Activated CD4-positive, alpha-beta T cell treated with anti-CD3 and anti-CD28 coated beads, Interleukin-2, amount 50 U/mL, for 48 hours (primary cell): ENCODE results near the gene PLP1.

Experiments
- DNase-seq, 2 experiments: peaks; one replicate each; pipeline ENCODE4 v3.0.0-alpha.2; 2020

The PLP1 gene

DNA sequence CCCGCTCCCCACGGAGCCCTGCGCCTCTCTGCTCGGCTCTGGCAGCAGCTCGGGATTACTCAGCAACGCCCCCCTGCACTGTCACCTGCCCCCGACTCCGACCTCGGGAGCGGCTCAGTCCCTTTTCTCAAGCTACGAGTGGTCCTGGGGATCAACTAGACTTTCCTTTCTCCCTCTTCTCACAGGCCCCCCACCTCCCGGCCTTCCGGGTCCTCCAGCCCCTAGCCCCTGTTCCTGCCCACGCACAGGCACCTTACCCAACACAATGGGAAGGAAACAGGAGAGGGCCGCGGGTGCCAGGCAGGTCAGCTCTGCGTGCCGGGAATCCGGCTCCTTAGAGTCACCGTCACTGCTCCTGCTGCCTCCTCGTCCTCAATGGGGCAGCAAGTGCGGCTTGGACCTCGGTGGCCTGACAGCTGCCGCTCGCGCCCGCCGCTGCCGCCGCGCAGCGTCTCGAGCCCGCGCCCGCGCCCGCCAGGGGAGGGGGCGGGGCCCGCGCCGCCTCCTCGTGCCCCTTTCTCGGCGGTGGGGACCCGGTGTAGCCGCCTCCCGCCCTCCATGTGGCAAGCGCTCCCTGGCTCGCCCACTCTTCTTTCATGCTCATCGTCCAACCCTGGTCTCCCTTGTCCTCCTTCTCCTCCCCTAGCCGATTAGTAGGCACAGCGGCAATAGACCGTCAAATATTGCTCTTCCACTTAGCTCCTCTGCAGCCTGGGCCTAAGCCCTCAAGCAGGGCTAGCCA lies 55.3 kb downstream of the PLP1 start, which contains the start of gene RAB9B:
Gene RAB9B (minus strand): TSS at position 455 of the 742 bp plus-strand sequence. CDS start 6,473 bp downstream, outside the sequence.
- DNase-seq, result peak in 1 of 2 experiments; percentile 66

- DNase-seq, result peak in 1 of 2 experiments; percentile 23
These were observed 62.8 kb downstream of the PLP1 start for GRCh38 chrX:103839404-103839803.
